Measurements from ENCODE around the gene OTP. TPM values are rescaled to one million over a fixed set of nuclear protein-coding genes. Genes with fewer than 3 reads are reported as not detected.
A peak's percentile ranks its signal among the peaks of the same experiment; 100 is the strongest.

OTP gene
- polyA plus RNA-seq, 1 of the 3 experiments (the other 2 are of a cell fraction), result not detected

DNA sequence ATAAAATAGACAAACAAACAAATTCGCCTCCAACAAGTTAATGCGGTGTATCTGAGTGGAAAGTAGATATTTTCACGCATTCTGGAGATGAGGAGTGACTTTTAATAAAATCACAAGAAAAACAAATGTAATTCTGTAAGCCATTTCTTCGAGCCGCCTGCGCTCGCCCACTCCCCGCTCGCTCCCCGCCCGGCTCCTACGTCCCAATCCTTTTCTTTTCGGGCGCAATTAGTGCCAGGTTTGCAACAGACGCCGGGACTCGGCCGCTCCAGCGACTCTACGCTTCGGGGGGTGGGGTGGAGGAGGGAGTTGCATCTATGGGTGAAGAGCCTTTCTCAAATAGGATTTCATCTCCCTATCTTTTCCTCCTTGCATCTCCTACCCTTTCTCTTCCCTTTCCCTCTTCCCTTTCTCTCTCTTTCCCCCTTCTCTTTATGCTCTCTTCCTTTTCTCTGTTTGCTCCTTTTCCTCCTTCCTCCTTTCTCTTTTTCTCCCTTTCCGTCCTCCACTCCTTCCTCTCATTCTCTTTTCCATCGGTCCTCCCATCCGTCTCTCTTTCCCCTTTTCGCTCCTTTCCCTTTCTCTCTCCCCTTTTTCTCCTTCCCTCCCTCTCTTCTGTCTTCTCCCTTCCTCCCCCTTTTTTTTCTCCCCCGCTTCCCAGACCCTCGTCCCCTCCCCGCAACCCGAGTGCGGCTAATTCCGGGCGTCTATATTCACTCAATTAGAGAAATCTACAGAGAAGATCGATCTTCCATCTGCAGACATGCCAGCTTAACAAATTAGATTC is 6.1 kb upstream of the OTP start:
- Histone ChIP-seq H3K9me3 (no peaks in the 10 kb centered on the region), H4K20me1 (ENCODE audit: insufficient read depth) (peaks cover 6% of the 10 kb centered on the region; the same call in 1 of the 2 replicates), H3K4me2 (peak overlapping the region; percentile 35; the same call in 1 of the 2 replicates), H3K9ac (no peak overlapping the region), H3K9me2 (no peaks in the 10 kb centered on the region), H3K36me3 (replicated peaks in 1 of 2; ENCODE audit: control insufficient read depth in 1 of 2, insufficient read depth in 2 of 2, low read length in 1 of 2) (no peaks in the 10 kb centered on the region), H3K79me2 (ENCODE audit: insufficient read depth) (no peaks in the 10 kb centered on the region), H3K27ac (ENCODE audit: low read depth in 2 of 2, low read length in 1 of 2) (no peak overlapping the region), H3K4me3 (ENCODE audit: low read depth in 2 of 2, low read length in 1 of 2) (no peak overlapping the region), H3K27me3 (ENCODE audit: insufficient read depth) (peaks cover 91% of the 10 kb centered on the region), H3F3A (replicated peaks; ENCODE audit: insufficient read depth) (peaks cover 4% of the 10 kb centered on the region), H3K4me1 (ENCODE audit: control insufficient read depth in 1 of 2, insufficient read depth in 2 of 2, low read depth in 1 of 2, low read length in 1 of 2) (no peaks in the 10 kb centered on the region; a peak in 1 of 4 replicates), H2AFZ (ENCODE audit: low read depth) (no peak overlapping the region)
- TF ChIP-seq RCOR1 (IDR thresholded peaks at IDR 0.05; ENCODE audit: low read length) (no peak), YY1 (IDR thresholded peaks at IDR 0.05; ENCODE audit: low read depth) (no peak), EZH2phosphoT487 (IDR thresholded peaks at IDR 0.05; ENCODE audit: borderline replicate concordance, low read depth) (peak; percentile 85; the same call in 1 of the 2 replicates), MEF2A (IDR thresholded peaks at IDR 0.05; ENCODE audit: borderline replicate concordance, low read depth) (no peak), CHD2 (IDR thresholded peaks at IDR 0.05; ENCODE audit: low read length, partially characterized antibody) (no peak), GABPA (IDR thresholded peaks at IDR 0.05; ENCODE audit: low read depth) (no peak), RFX5 (IDR thresholded peaks at IDR 0.05; ENCODE audit: low read length) (no peak)
- ChIA-PET POLR2A (no interaction called here), CTCF (no interaction called here)
- DNase-seq, result peak; percentile 44
- 9% methylated on average over 33 of the region's 33 CpGs for WGBS (ENCODE audit: low lambda C conversion rate)

DNA sequence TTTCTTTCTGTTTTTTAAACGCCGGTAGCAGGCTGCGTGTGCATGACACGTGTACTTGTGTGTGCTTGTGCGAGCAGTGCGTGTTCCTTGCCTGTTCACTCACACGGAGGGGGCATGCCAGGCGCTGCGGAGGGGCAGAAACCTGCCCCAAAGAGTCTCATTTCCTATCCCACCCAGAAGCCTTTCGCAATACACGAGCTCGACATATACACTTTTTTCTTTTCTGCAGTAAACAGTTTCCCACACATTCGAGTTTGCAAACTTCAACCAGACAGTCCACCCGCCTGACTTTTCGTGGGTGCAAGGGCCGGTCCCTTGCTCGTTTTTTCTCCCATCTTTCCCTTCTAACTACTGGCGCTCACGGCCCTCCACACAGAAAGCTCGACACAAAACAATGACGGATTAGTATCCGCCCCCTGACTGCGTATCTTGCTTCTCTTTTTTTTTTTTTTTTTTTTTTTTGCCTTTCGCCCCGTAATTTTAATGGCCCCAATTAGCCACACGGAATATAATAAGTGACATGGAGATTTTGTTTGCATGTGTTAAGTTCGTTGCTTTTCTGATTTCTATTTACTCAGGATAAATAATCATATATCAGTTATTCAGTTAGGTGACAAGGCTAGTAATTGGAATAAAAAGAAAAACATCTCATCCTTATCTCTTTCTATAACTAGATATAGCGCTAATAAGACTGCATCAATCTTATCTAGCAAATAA is 5.3 kb upstream of the OTP start:
- no peak overlapping the region for H3K4me2 ChIP-seq
- CTCF ChIA-PET, result no interaction called here
- TF ChIP-seq POLR2AphosphoS5 (IDR thresholded peaks at IDR 0.05; ENCODE audit: low read depth, low read length) (0 out of 2 replicates have a peak, but pooled peaks have one; percentile 5), GATA2 (CRISPR knock-in tag; IDR thresholded peaks at IDR 0.05) (no peak)

More for the DNA sequence above, 5.3 kb upstream of the OTP start:
- H3K9ac ChIP-seq, result no peak overlapping the region
- no peak overlapping the region for H3K27ac ChIP-seq (ENCODE audit: low read depth in 2 of 2, low read length in 1 of 2)
- H2AFZ ChIP-seq (ENCODE audit: low read depth), result no peak overlapping the region
- POLR2A ChIA-PET, result no interaction called here
- H3K79me2 ChIP-seq (ENCODE audit: insufficient read depth), result no peaks in the 10 kb centered on the region
- peak; percentile 26 for DNase-seq
- H3K9me3 ChIP-seq, result no peaks in the 10 kb centered on the region
- H3K9me2 ChIP-seq, result no peaks in the 10 kb centered on the region
- peaks cover 95% of the 10 kb centered on the region for H3K27me3 ChIP-seq (ENCODE audit: insufficient read depth)
- no peak overlapping the region for H3K4me3 ChIP-seq (ENCODE audit: low read depth in 2 of 2, low read length in 1 of 2)
- no peaks in the 10 kb centered on the region for H3K36me3 ChIP-seq (replicated peaks in 1 of 2; ENCODE audit: control insufficient read depth in 1 of 2, insufficient read depth in 2 of 2, low read length in 1 of 2)
- H3F3A ChIP-seq (replicated peaks; ENCODE audit: insufficient read depth), result peaks cover 7% of the 10 kb centered on the region
- H3K4me1 ChIP-seq (ENCODE audit: control insufficient read depth in 1 of 2, insufficient read depth in 2 of 2, low read depth in 1 of 2, low read length in 1 of 2), result peaks cover 0 to 3% of the 10 kb centered on the region in 2 experiments; a peak in 1 of 4 replicates
- WGBS (ENCODE audit: low lambda C conversion rate), result 28% methylated on average over 28 of the region's 28 CpGs
- H4K20me1 ChIP-seq (ENCODE audit: insufficient read depth), result peaks cover 6% of the 10 kb centered on the region; the same call in 1 of the 2 replicates

All from SK-N-SH (cell line).